HEK293T (cell line): ENCODE data around the gene ESPN.

Source experiments
- CTCF ChIA-PET: fragments of 350-600 bp; formaldehyde crosslinking; extraction: SDS; loops from one replicate; lab custom pipeline; 2021; ENCODE audit warnings: antibody characterized with exemption, inconsistent platforms; lab: Yijun Ruan, JAX
- POLR2A ChIA-PET: fragments of 350-600 bp; formaldehyde crosslinking; extraction: SDS; loops from one replicate; lab custom pipeline; 2020; ENCODE audit warnings: antibody characterized with exemption, inconsistent platforms; lab: Yijun Ruan, JAX
- DNase-seq: peaks from one replicate; pipeline ENCODE4 v3.0.0; 2012; ENCODE audit warnings: mixed read lengths; ENCODE audit errors: extremely low spot score
- ARNT ChIP-seq: fragments of 450-650 bp; IDR thresholded peaks from 2 replicates; pipeline ENCODE4 v1.6.1; 2017; ENCODE audit warnings: mild to moderate bottlenecking
- BHLHE40 ChIP-seq: fragments of 450-650 bp; IDR thresholded peaks from 2 replicates; pipeline ENCODE4 v1.6.1; 2016; ENCODE audit warnings: mild to moderate bottlenecking, moderate library complexity, borderline replicate concordance
- CTBP1 ChIP-seq: fragments of 450-650 bp; IDR thresholded peaks from 2 replicates; pipeline ENCODE4 v1.6.1; 2016; ENCODE audit warnings: borderline replicate concordance
- ELF4 ChIP-seq: fragments of 450-650 bp; IDR thresholded peaks from 2 replicates; pipeline ENCODE4 v1.6.1; 2017; ENCODE audit warnings: antibody characterized with exemption
- FOXA1 ChIP-seq: fragments of 450-650 bp; IDR thresholded peaks from 2 replicates; pipeline ENCODE4 v1.6.1; 2016; ENCODE audit warnings: mild to moderate bottlenecking
- FOXK2 ChIP-seq: fragments of 450-650 bp; IDR thresholded peaks from 2 replicates; pipeline ENCODE4 v1.6.1; 2016; ENCODE audit warnings: mild to moderate bottlenecking
- FOXM1 ChIP-seq: fragments of 450-650 bp; IDR thresholded peaks from 2 replicates; pipeline ENCODE4 v1.6.1; 2017; ENCODE audit warnings: mild to moderate bottlenecking, borderline replicate concordance
- HDGF ChIP-seq: fragments of 450-650 bp; IDR thresholded peaks from 2 replicates; pipeline ENCODE4 v1.6.1; 2017; ENCODE audit warnings: antibody characterized with exemption, borderline replicate concordance
- L3MBTL2 ChIP-seq: fragments of 450-650 bp; conservative IDR thresholded peaks from 2 replicates; pipeline ENCODE4 v1.6.1; 2016; ENCODE audit warnings: mild to moderate bottlenecking
- LEF1 ChIP-seq: fragments of 450-650 bp; IDR thresholded peaks from 2 replicates; pipeline ENCODE4 v1.6.1; 2017; ENCODE audit warnings: mild to moderate bottlenecking, borderline replicate concordance
- NFRKB ChIP-seq: fragments of 450-650 bp; IDR thresholded peaks from 2 replicates; pipeline ENCODE4 v1.6.1; 2016; ENCODE audit warnings: mild to moderate bottlenecking, moderate library complexity
- PKNOX1 ChIP-seq: fragments of 450-650 bp; IDR thresholded peaks from 2 replicates; pipeline ENCODE4 v1.6.1; 2016
- SP1 ChIP-seq: fragments of 450-650 bp; IDR thresholded peaks from 2 replicates; pipeline ENCODE4 v1.6.1; 2017
- SUZ12 ChIP-seq: fragments of 450-650 bp; IDR thresholded peaks from 2 replicates; pipeline ENCODE4 v1.6.1; 2016; ENCODE audit warnings: mild to moderate bottlenecking
- TARDBP ChIP-seq: fragments of 450-650 bp; IDR thresholded peaks from 2 replicates; pipeline ENCODE4 v1.6.1; 2016
- ZNF384 ChIP-seq: fragments of 450-650 bp; IDR thresholded peaks from 2 replicates; pipeline ENCODE4 v1.6.1; 2016

ESPN gene

GRCh38 chr1:6424619-6425593 lies at the start of gene ESPN:
ESPN (plus strand) TSS chr1:6424776; CDS start chr1:6424956, 180 bp downstream.
- TF ChIP-seq SP1 (no peak), CTBP1 (no peak), LEF1 (no peak), L3MBTL2 (no peak), ZNF384 (no peak), FOXM1 (no peak), HDGF (no peak), ELF4 (no peak), ARNT (no peak), FOXK2 (no peak), TARDBP (no peak), SUZ12 (no peak)
- ChIA-PET CTCF (interaction anchor here (1.4 kb wide), 1 partner anchor 10 kb away, joined by 5 read pairs; no protein-coding TSS in a partner anchor), POLR2A (no interaction called here)
- DNase-seq = peak; percentile 53

- POLR2A ChIA-PET = interaction anchor here (2.6 kb wide), 1 partner anchor 15 kb away, joined by 10 read pairs; the partner anchor contains the start of gene ACOT7
- CTCF ChIA-PET = interaction anchor here (1.2 to 1.5 kb wide), 2 partner anchors 14 to 20 kb away, joined by 3 to 5 read pairs; no protein-coding TSS in a partner anchor
- peak; percentile 65 for DNase-seq
- TF ChIP-seq PKNOX1 (no peak), ZNF384 (no peak), L3MBTL2 (no peak), SP1 (no peak), FOXM1 (no peak), NFRKB (no peak), ELF4 (no peak)
These were observed 46.4 kb upstream of the ESPN start for GRCh38 chr1:6378096-6378746.

- TF ChIP-seq FOXK2 = no peak
- TF ChIP-seq LEF1 = no peak
- TF ChIP-seq SUZ12 = no peak
- TF ChIP-seq PKNOX1 = no peak
- no peak for TF ChIP-seq ZNF384
- no peak for TF ChIP-seq CTBP1
- TF ChIP-seq TARDBP = no peak
- TF ChIP-seq BHLHE40 = no peak
- no peak for TF ChIP-seq FOXA1
- no peak for TF ChIP-seq L3MBTL2
- no peak for TF ChIP-seq NFRKB
- TF ChIP-seq SP1 = no peak
- TF ChIP-seq ELF4 = no peak
- no peak for TF ChIP-seq ARNT
- TF ChIP-seq FOXM1 = no peak
- no peak for TF ChIP-seq HDGF
- ChIA-PET CTCF (interaction anchor here (0.7 to 1.0 kb wide), 2 partner anchors 34 to 43 kb away, joined by 3 to 4 read pairs; no protein-coding TSS in a partner anchor), POLR2A (interaction anchor here (2.6 kb wide), 1 partner anchor 13 kb away, joined by 10 read pairs; the partner anchor contains the start of gene ACOT7)
- no peak for DNase-seq
These were observed 44.5 kb upstream of the ESPN start for GRCh38 chr1:6380037-6380436.

- no peak for DNase-seq
- TF ChIP-seq ZNF384 = no peak
- TF ChIP-seq ARNT = no peak
- no peak for TF ChIP-seq SP1
- no peak for TF ChIP-seq LEF1
- TF ChIP-seq PKNOX1 = no peak
- TF ChIP-seq L3MBTL2 = no peak
- TF ChIP-seq HDGF = no peak
- TF ChIP-seq CTBP1 = no peak
- no peak for TF ChIP-seq FOXM1
- no peak for TF ChIP-seq FOXK2
- TF ChIP-seq NFRKB = no peak
- no peak for TF ChIP-seq ELF4
- POLR2A ChIA-PET = interaction anchor here (1.9 kb wide), 1 partner anchor 9 kb away, joined by 4 read pairs; the partner anchor contains the start of gene ACOT7
- CTCF ChIA-PET = interaction anchor here (0.7 to 0.9 kb wide), 3 partner anchors 26 to 57 kb away, joined by 3 to 4 read pairs (median 4); no protein-coding TSS in a partner anchor
These were observed 40.4 kb upstream of the ESPN start for GRCh38 chr1:6384135-6384534.

- TF ChIP-seq LEF1 (no peak), L3MBTL2 (no peak), FOXK2 (no peak), SP1 (no peak), FOXM1 (no peak), NFRKB (no peak), CTBP1 (no peak), PKNOX1 (no peak), SUZ12 (no peak), TARDBP (no peak), ZNF384 (no peak), ARNT (no peak), BHLHE40 (no peak), ELF4 (no peak), HDGF (no peak), FOXA1 (no peak)
- ChIA-PET POLR2A (interaction anchor here (1.9 kb wide), 1 partner anchor 8 kb away, joined by 4 read pairs; the partner anchor contains the start of gene ACOT7), CTCF (interaction anchor here (0.7 kb wide), 1 partner anchor 56 kb away, joined by 4 read pairs; no protein-coding TSS in a partner anchor)
- no peak for DNase-seq
These were observed 39.6 kb upstream of the ESPN start for GRCh38 chr1:6384962-6385361.
